SK-N-SH (cell line): ENCODE data around the gene HPCAL1. TPM values are rescaled to one million over a fixed set of nuclear protein-coding genes. Genes with fewer than 3 reads are reported as not detected.

Experiments used
- CTCF ChIA-PET: fragments of 300-600, 350-600 bp; formaldehyde crosslinking; extraction: SDS; loops from one replicate; lab custom pipeline; 2021; lab: Yijun Ruan, JAX
- POLR2A ChIA-PET: fragments of 350-600 bp; sonication (Branson Sonifier 250); formaldehyde crosslinking; extraction: SDS; loops from one replicate; lab custom pipeline; 2020; ENCODE audit warnings: antibody characterized with exemption, inconsistent platforms; lab: Yijun Ruan, JAX
- DNase-seq: peaks from one replicate; pipeline ENCODE4 v3.0.0; 2012
- H2AFZ ChIP-seq: fragments of 200-600 bp; sonication (generic); 2 replicates; pipeline ENCODE4 v1.8.1; 2016; ENCODE audit warnings: antibody characterized with exemption, mild to moderate bottlenecking, low read depth
- H3F3A ChIP-seq: fragments of 200-600 bp; sonication (generic); replicated peaks from 2 replicates; pipeline ENCODE3; 2016; ENCODE audit warnings: antibody characterized with exemption, mild to moderate bottlenecking; ENCODE audit not compliant: insufficient read depth
- H3K27ac ChIP-seq, 2 experiments: fragments of 200-500 bp in 1 of 2; fragments of 200-600 bp in 1 of 2; sonication (Bioruptor generic) in 1 of 2; sonication (generic), shearing (Covaris generic) in 1 of 2; 2 replicates each; pipeline versions ENCODE4 v1.5.1 to v1.6.1; 2014 to 2016; ENCODE audit warnings: low read depth in 2 of 2, inconsistent platforms in 1 of 2, low read length in 1 of 2, mild to moderate bottlenecking in 1 of 2, mixed read lengths in 1 of 2
- H3K27me3 ChIP-seq: fragments of 200-600 bp; sonication (generic), shearing (Covaris generic); 2 replicates; pipeline ENCODE4 v1.6.1; 2016; ENCODE audit warnings: mixed run types; ENCODE audit not compliant: insufficient read depth
- H3K36me3 ChIP-seq, 2 experiments: fragments of 200-500 bp in 1 of 2; fragments of 200-600 bp in 1 of 2; sonication (Bioruptor generic) in 1 of 2; sonication (generic) in 1 of 2; replicated peaks in 1 of 2; 2 replicates each; pipeline versions ENCODE3 to v1.5.1; 2014 to 2016; ENCODE audit warnings: low read length in 1 of 2, mild to moderate bottlenecking in 1 of 2; ENCODE audit not compliant: insufficient read depth in 2 of 2, control insufficient read depth in 1 of 2
- H3K4me1 ChIP-seq, 2 experiments: fragments of 200-500 bp in 1 of 2; fragments of 200-600 bp in 1 of 2; sonication (Bioruptor generic) in 1 of 2; sonication (generic), shearing (Covaris generic) in 1 of 2; 2 replicates each; pipeline versions ENCODE4 v1.5.1 to v1.6.1; 2014 to 2016; ENCODE audit warnings: low read depth in 1 of 2, low read length in 1 of 2, mixed run types in 1 of 2; ENCODE audit not compliant: insufficient read depth in 2 of 2, control insufficient read depth in 1 of 2
- H3K4me2 ChIP-seq: fragments of 200-600 bp; sonication (generic), shearing (Covaris generic); 2 replicates; pipeline ENCODE4 v1.6.1; 2017; ENCODE audit warnings: mixed run types
- H3K4me3 ChIP-seq, 2 experiments: fragments of 200-500 bp in 1 of 2; fragments of 200-600 bp in 1 of 2; sonication (Bioruptor generic) in 1 of 2; sonication (generic), shearing (Covaris generic) in 1 of 2; 2 replicates each; pipeline versions ENCODE4 v1.5.1 to v1.8.1; 2014 to 2016; ENCODE audit warnings: low read depth in 2 of 2, inconsistent platforms in 1 of 2, low read length in 1 of 2, mild to moderate bottlenecking in 1 of 2, mixed read lengths in 1 of 2, moderate library complexity in 1 of 2
- H3K79me2 ChIP-seq: fragments of 200-600 bp; sonication (generic); 2 replicates; pipeline ENCODE4 v1.8.1; 2017; ENCODE audit warnings: mild to moderate bottlenecking; ENCODE audit not compliant: insufficient read depth
- H3K9ac ChIP-seq: fragments of 200-600 bp; sonication (generic); 2 replicates; pipeline ENCODE4 v1.6.1; 2017; ENCODE audit warnings: mixed run types
- H3K9me2 ChIP-seq: fragments of 200-600 bp; sonication (generic); 2 replicates; pipeline ENCODE4 v1.6.1; 2017; ENCODE audit warnings: mixed run types
- H3K9me3 ChIP-seq: fragments of 200-600 bp; sonication (generic); 2 replicates; pipeline ENCODE4 v1.6.1; 2017; ENCODE audit warnings: mixed run types, mild to moderate bottlenecking, moderate library complexity
- H4K20me1 ChIP-seq: fragments of 200-600 bp; sonication (generic); 2 replicates; pipeline ENCODE4 v1.6.1; 2017; ENCODE audit warnings: mild to moderate bottlenecking, mixed run types; ENCODE audit not compliant: insufficient read depth
- CHD2 ChIP-seq: fragments of 150-350 bp; IDR thresholded peaks from 2 replicates; pipeline ENCODE4 v1.6.1; 2018; ENCODE audit warnings: low read length; ENCODE audit not compliant: partially characterized antibody
- ELF1 ChIP-seq: IDR thresholded peaks from 2 replicates; pipeline ENCODE4 v1.4.0; 2012
- EP300 ChIP-seq, 2 experiments: IDR thresholded peaks; 2 replicates each; pipeline versions ENCODE4 v1.4.0 to v1.6.1; 2012; ENCODE audit warnings: borderline replicate concordance in 1 of 2, low read depth in 1 of 2, low read length in 1 of 2
- FOSL2 ChIP-seq: IDR thresholded peaks from 2 replicates; pipeline ENCODE4 v1.4.0; 2012; ENCODE audit warnings: low read depth, mild to moderate bottlenecking, moderate library complexity, borderline replicate concordance
- FOXM1 ChIP-seq: IDR thresholded peaks from 2 replicates; pipeline ENCODE4 v1.4.0; 2012; ENCODE audit warnings: low read depth, mild to moderate bottlenecking
- GATA2 ChIP-seq: sonication (generic); formaldehyde crosslinking; IDR thresholded peaks from 2 replicates; pipeline ENCODE4 v1.5.0; 2020; ENCODE audit warnings: mild to moderate bottlenecking, missing genetic modification reagents
- IRF3 ChIP-seq: fragments of 150-350 bp; IDR thresholded peaks from 2 replicates; pipeline ENCODE4 v1.6.1; 2016; ENCODE audit warnings: mild to moderate bottlenecking, low read depth, low read length
- JUND ChIP-seq: IDR thresholded peaks from 2 replicates; pipeline ENCODE4 v1.4.0; 2012
- MAX ChIP-seq: IDR thresholded peaks from 2 replicates; pipeline ENCODE4 v1.4.0; 2012; ENCODE audit warnings: low read depth
- MXI1 ChIP-seq: IDR thresholded peaks from 2 replicates; pipeline ENCODE4 v1.6.1; 2012; ENCODE audit warnings: mild to moderate bottlenecking, low read depth, low read length, improper control_type of control experiment
- NFIC ChIP-seq: IDR thresholded peaks from 2 replicates; pipeline ENCODE4 v1.4.0; 2012; ENCODE audit warnings: borderline replicate concordance
- NRF1 ChIP-seq: IDR thresholded peaks from 2 replicates; pipeline ENCODE4 v1.6.1; 2012; ENCODE audit warnings: low read depth, mild to moderate bottlenecking, low read length
- PBX3 ChIP-seq: IDR thresholded peaks from 2 replicates; pipeline ENCODE4; 2012
- POLR2AphosphoS5 ChIP-seq: IDR thresholded peaks from 2 replicates; pipeline ENCODE4 v1.6.1; 2012; ENCODE audit warnings: low read depth, low read length
- RXRA ChIP-seq: IDR thresholded peaks from 2 replicates; pipeline ENCODE4 v1.4.0; 2012; ENCODE audit warnings: low read depth, mild to moderate bottlenecking, borderline replicate concordance
- TCF12 ChIP-seq: IDR thresholded peaks from 2 replicates; pipeline ENCODE4 v1.4.0; 2012
- USF1 ChIP-seq: IDR thresholded peaks from 2 replicates; pipeline ENCODE4 v1.4.0; 2012; ENCODE audit warnings: low read depth, borderline replicate concordance
- USF2 ChIP-seq: fragments of 150-350 bp; IDR thresholded peaks from 2 replicates; pipeline ENCODE4 v1.6.1; 2017; ENCODE audit warnings: antibody characterized with exemption, low read length, low read depth, borderline replicate concordance
- ZBTB33 ChIP-seq: IDR thresholded peaks from 2 replicates; pipeline ENCODE4 v1.4.0; 2012; ENCODE audit warnings: low read depth, borderline replicate concordance
- WGBS: methylation state at CpG from one replicate; pipeline ENCODE4 v1.1.6; 2017; ENCODE audit warnings: low lambda C conversion rate; 5-methylcytosine and 5-hydroxymethylcytosine counted together
- polyA plus RNA-seq, 3 experiments: library from polyadenylated mRNA; depleted of rRNA; stranded (reverse); fragments of >200 nt; gene quantifications; 2 replicates each; pipeline ENCODE4 v1.2.3, GENCODE V29; 2012

The HPCAL1 gene
- polyA plus RNA-seq, 1 of the 3 experiments (the other 2 are of a cell fraction), result 77.0 TPM

- H3K36me3 ChIP-seq, result peaks cover 0 to 5% of the 10 kb centered on the region in 2 experiments
- no peaks in the 10 kb centered on the region for H3K9me3 ChIP-seq
- H3K4me2 ChIP-seq, result no peak overlapping the region
- H3K79me2 ChIP-seq, result peaks cover 22% of the 10 kb centered on the region; the same call in 1 of the 2 replicates
- POLR2A ChIA-PET, result interaction anchor here (0.7 kb wide), 1 partner anchor 212 kb away, joined by 3 read pairs; no protein-coding TSS in a partner anchor
- no peak for DNase-seq
- no peaks in the 10 kb centered on the region for H4K20me1 ChIP-seq
- TF ChIP-seq PBX3 (no peak), NFIC (no peak), CHD2 (no peak), FOSL2 (no peak), POLR2AphosphoS5 (no peak), USF1 (no peak), TCF12 (no peak), NRF1 (no peak), USF2 (no peak), EP300 (IDR thresholded peaks at IDR 0.05; ENCODE audit: borderline replicate concordance in 1 of 2, low read depth in 1 of 2, low read length in 1 of 2) (no peak), IRF3 (no peak), MXI1 (no peak), GATA2 (CRISPR knock-in tag) (no peak), JUND (no peak), RXRA (no peak), ZBTB33 (no peak), MAX (no peak), ELF1 (no peak), FOXM1 (no peak)
- TF ChIP-seq, all 33 proteins: peak for 0
- CTCF ChIA-PET, result interaction anchor here (0.6 to 1.6 kb wide), 9 partner anchors 9 to 97 kb away, joined by 3 to 10 read pairs (median 4); partner anchors contain the start of gene HPCAL1
- no peak overlapping the region for H3K4me3 ChIP-seq
- H2AFZ ChIP-seq, result no peak overlapping the region
- no peaks in the 10 kb centered on the region for H3K9me2 ChIP-seq
- H3K27ac ChIP-seq, result peak overlapping the region in 1 of 2 experiments; percentile 80; a peak in 1 of 4 replicates
- 90% methylated on average over 16 of the region's 16 CpGs for WGBS
- peaks cover 3% of the 10 kb centered on the region for H3F3A ChIP-seq
- H3K27me3 ChIP-seq, result no peaks in the 10 kb centered on the region
- no peak overlapping the region for H3K9ac ChIP-seq
- H3K4me1 ChIP-seq, result peaks cover 0 to 47% of the 10 kb centered on the region in 2 experiments; a peak in 2 of 4 replicates
These were observed 35.0 kb downstream of the HPCAL1 start for GRCh38 chr2:10337449-10338269.
